Measurements from ENCODE around the gene PIEZO1. TPM values are rescaled to one million over a fixed set of nuclear protein-coding genes. Genes with fewer than 3 reads are reported as not detected.

Gene PIEZO1
- total and polyA plus RNA-seq, 9 of the 15 experiments (the other 6 are each of a cell fraction or from before 2014, with no cell fraction given) = 3.6 to 432 (median 131) TPM

DNA sequence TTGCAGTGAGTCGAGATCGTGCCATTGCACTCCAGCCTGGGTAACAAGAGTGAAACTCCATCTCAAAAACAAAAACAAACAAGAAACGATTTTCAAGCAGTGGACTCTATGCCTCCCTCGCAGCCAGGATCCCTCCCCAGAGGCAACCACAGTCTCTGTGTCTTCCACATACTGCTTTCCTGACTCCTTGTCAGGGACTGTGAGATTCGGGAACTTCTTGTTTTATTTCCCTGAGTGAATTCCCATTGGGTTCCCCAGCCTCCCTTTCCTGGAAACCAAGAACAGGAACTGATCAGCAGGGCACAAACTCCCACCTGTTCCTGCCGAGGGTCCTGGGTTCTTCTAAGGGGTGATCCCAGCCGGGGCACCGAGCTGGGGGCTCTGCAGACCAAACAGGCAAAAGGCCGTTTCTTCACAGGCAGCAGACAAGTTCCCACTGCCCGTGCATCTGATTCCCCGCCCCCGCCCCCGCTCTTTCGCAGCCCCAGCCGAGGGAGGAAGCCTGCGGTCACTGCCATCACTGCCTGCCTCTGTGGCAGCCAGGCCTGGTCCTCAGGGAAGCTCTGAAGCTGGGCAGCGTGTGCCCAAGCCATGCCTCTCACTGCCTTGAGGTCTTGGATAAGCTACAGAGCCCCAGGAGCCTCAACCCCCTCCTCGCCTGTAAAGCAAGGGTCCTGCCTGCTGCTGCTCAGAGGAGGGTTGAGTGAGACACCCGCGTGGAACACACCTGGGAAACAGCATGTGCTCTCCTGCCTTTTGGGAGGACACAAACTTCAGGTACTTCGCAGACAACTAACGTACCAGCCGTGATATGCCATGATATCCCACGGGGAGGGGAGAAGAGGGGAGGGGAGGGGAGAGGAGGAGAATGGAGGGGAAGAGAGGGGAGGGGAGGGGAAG is 5.5 kb upstream of the PIEZO1 start (continued):
- TF ChIP-seq, protein P1, sequence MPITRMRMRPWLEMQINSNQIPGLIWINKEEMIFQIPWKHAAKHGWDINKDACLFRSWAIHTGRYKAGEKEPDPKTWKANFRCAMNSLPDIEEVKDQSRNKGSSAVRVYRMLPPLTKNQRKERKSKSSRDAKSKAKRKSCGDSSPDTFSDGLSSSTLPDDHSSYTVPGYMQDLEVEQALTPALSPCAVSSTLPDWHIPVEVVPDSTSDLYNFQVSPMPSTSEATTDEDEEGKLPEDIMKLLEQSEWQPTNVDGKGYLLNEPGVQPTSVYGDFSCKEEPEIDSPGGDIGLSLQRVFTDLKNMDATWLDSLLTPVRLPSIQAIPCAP (CRISPR knock-in tag; IDR thresholded peaks at IDR 0.05; ENCODE audit: borderline replicate concordance) = no peak
- TF ChIP-seq FOXJ3 (CRISPR knock-in tag; IDR thresholded peaks at IDR 0.05) (no peak), ZNF280A (IDR thresholded peaks at IDR 0.05; ENCODE audit: low read depth, partially characterized antibody) (no peak), DPF2 (IDR thresholded peaks at IDR 0.05) (peak; percentile 38), E2F1 (CRISPR knock-in tag; IDR thresholded peaks at IDR 0.05) (no peak), RBM25 (IDR thresholded peaks at IDR 0.05; ENCODE audit: low read depth, low read length, severe bottlenecking) (no peak), ZNF3 (CRISPR knock-in tag; IDR thresholded peaks at IDR 0.05) (no peak), FOSL1 (tag; conservative IDR thresholded peaks at IDR 0.05) (no peak), GTF2A2 (tag; IDR thresholded peaks at IDR 0.05) (no peak), KLF16 (IDR thresholded peaks at IDR 0.05) (peak; percentile 23; the same call in 1 of the 2 replicates), PBX2 (CRISPR knock-in tag; IDR thresholded peaks at IDR 0.05; ENCODE audit: low read depth) (no peak), PBX2 (tag; conservative IDR thresholded peaks at IDR 0.05; ENCODE audit: low read depth) (no peak), ZNF830 (CRISPR knock-in tag; IDR thresholded peaks at IDR 0.05) (no peak), ZNF23 (CRISPR knock-in tag; IDR thresholded peaks at IDR 0.05) (no peak), SOX6 (IDR thresholded peaks at IDR 0.05) (no peak), SREBF2 (CRISPR knock-in tag; IDR thresholded peaks at IDR 0.05) (no peak)
- TF ChIP-seq, protein P2, sequence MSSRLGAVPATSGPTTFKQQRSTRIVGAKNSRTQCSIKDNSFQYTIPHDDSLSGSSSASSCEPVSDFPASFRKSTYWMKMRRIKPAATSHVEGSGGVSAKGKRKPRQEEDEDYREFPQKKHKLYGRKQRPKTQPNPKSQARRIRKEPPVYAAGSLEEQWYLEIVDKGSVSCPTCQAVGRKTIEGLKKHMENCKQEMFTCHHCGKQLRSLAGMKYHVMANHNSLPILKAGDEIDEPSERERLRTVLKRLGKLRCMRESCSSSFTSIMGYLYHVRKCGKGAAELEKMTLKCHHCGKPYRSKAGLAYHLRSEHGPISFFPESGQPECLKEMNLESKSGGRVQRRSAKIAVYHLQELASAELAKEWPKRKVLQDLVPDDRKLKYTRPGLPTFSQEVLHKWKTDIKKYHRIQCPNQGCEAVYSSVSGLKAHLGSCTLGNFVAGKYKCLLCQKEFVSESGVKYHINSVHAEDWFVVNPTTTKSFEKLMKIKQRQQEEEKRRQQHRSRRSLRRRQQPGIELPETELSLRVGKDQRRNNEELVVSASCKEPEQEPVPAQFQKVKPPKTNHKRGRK (tag; IDR thresholded peaks at IDR 0.05) = no peak
- TF ChIP-seq, protein P3, sequence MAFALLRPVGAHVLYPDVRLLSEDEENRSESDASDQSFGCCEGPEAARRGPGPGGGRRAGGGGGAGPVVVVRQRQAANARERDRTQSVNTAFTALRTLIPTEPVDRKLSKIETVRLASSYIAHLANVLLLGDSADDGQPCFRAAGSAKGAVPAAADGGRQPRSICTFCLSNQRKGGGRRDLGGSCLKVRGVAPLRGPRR (CRISPR knock-in tag; IDR thresholded peaks at IDR 0.05) = no peak
